ENCODE results near the gene ACTN4.

ACTN4 gene

DNA sequence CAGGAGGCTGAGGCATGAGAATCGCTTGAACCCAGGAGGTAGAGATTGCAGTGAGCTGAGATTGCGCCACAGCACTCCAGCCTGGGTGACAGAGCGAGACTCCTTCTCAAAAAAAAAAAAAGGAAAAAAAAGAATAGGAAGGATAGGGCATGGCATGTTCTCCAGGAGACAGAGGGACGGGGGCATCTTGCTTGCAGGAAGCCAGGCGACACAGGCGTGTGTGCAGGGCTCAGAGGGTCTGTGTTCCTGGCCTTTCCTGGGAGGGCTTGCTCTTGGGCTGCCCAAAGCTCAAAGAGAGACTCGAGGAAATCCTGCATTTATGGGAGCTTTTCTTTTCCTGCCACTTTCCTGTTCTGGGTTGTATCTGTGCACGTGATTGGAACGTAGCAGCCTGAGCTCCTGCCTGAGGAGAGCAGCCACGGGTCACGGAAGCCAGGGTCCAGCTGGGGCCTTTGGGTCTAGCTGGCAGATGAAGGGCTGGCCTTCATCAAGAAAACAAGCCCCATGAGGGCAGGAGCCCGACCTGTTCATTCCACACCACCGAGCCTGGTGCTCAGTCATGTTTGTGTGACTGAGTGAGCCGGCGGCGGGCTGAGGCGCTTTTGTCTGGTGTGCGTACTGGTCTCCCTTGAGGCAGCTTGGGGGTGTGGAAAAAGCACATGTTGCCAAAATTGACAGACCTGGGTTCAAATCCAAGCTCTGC, 52.3 kb downstream of the ACTN4 start:
- peaks cover 32% of the 10 kb centered on the region for H3K36me3 Mint-ChIP-seq (ENCODE audit: low read depth)
- no peaks in the 10 kb centered on the region for H3K9me3 Mint-ChIP-seq
- peak overlapping the region; percentile 24 to 86 (median 68) for H3K27ac Mint-ChIP-seq
- peaks cover 59% of the 10 kb centered on the region for H3K4me1 Mint-ChIP-seq
- no peak for TF ChIP-seq CTCF (IDR thresholded peaks at IDR 0.05; ENCODE audit: unreplicated experiment in 3 of 3)
- peaks cover 4% of the 10 kb centered on the region for H3K27me3 Mint-ChIP-seq (ENCODE audit: low read depth)
- no peak overlapping the region for H3K4me3 Mint-ChIP-seq

GRCh38 chr19:38700350-38700901, 53.0 kb downstream of the ACTN4 start:
- no peak for TF ChIP-seq CTCF (IDR thresholded peaks at IDR 0.05; ENCODE audit: unreplicated experiment in 3 of 3)
- Mint-ChIP-seq H3K27me3 (ENCODE audit: low read depth) (peaks cover 4% of the 10 kb centered on the region), H3K4me3 (no peak overlapping the region), H3K4me1 (peaks cover 52% of the 10 kb centered on the region), H3K36me3 (ENCODE audit: low read depth) (peaks cover 32% of the 10 kb centered on the region), H3K9me3 (no peaks in the 10 kb centered on the region), H3K27ac (peak overlapping the region; percentile 51 to 56 (median 51))

- H3K4me3 Mint-ChIP-seq, result peak overlapping the region in 1 of 3 experiments; percentile 9
- no peaks in the 10 kb centered on the region for H3K9me3 Mint-ChIP-seq
- H3K27ac Mint-ChIP-seq, result peak overlapping the region; percentile 51 to 56 (median 51)
- H3K4me1 Mint-ChIP-seq, result peaks cover 47% of the 10 kb centered on the region
- H3K36me3 Mint-ChIP-seq (ENCODE audit: low read depth), result peaks cover 35% of the 10 kb centered on the region
- TF ChIP-seq CTCF (IDR thresholded peaks at IDR 0.05; ENCODE audit: unreplicated experiment in 3 of 3), result no peak
- peaks cover 4% of the 10 kb centered on the region for H3K27me3 Mint-ChIP-seq (ENCODE audit: low read depth)
Observed at GRCh38 chr19:38700902-38701454, 53.5 kb downstream of the ACTN4 start.

- peaks cover 41% of the 10 kb centered on the region for H3K4me1 Mint-ChIP-seq
- peaks cover 4% of the 10 kb centered on the region for H3K27me3 Mint-ChIP-seq (ENCODE audit: low read depth)
- H3K36me3 Mint-ChIP-seq (ENCODE audit: low read depth), result peaks cover 35% of the 10 kb centered on the region
- TF ChIP-seq CTCF (IDR thresholded peaks at IDR 0.05; ENCODE audit: unreplicated experiment in 3 of 3), result no peak
- no peaks in the 10 kb centered on the region for H3K9me3 Mint-ChIP-seq
- peak overlapping the region; percentile 41 to 56 (median 51) for H3K27ac Mint-ChIP-seq
- no peak overlapping the region for H3K4me3 Mint-ChIP-seq
Observed at GRCh38 chr19:38701455-38702063, 54.1 kb downstream of the ACTN4 start.

DNA sequence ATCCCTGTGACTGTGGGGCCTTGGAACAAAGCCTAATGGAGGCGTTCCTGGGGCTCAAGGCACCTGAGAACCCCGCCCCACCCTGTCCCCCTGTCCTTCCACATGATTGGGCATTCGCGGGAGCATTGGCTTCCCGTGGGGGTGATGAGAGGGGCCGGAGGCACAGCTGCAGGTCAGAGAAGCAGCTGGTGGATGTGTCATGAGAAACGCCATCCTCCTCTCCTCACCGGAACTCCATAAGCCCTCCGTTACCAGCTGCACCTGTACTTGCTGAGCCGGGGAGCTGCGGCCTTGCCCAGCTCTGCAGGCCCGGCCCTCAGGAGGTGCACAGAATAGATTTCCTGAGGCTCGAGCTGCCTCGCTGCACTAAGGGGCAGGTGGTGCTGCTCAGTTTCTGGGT, 54.8 kb downstream of the ACTN4 start:
- H3K27ac Mint-ChIP-seq, result peak overlapping the region in 1 of 3 experiments; percentile 20

More for the DNA sequence above, 54.8 kb downstream of the ACTN4 start:
- Mint-ChIP-seq H3K4me1 (peaks cover 34% of the 10 kb centered on the region), H3K36me3 (ENCODE audit: low read depth) (peaks cover 37% of the 10 kb centered on the region), H3K9me3 (no peaks in the 10 kb centered on the region), H3K27me3 (ENCODE audit: low read depth) (peaks cover 4% of the 10 kb centered on the region), H3K4me3 (no peak overlapping the region)
- TF ChIP-seq CTCF (IDR thresholded peaks at IDR 0.05; ENCODE audit: unreplicated experiment in 3 of 3), result no peak
